NCI-H2196 treated with DMSO at 0.1 percent for 48 hours (cell line): ENCODE measurements around the gene PPP1R3G.

Experiments
- DNase-seq: peaks from one replicate; lab custom pipeline; 2025; ENCODE audit not compliant: unreplicated experiment; lab: John Stamatoyannopoulos, UW

Gene PPP1R3G

DNA sequence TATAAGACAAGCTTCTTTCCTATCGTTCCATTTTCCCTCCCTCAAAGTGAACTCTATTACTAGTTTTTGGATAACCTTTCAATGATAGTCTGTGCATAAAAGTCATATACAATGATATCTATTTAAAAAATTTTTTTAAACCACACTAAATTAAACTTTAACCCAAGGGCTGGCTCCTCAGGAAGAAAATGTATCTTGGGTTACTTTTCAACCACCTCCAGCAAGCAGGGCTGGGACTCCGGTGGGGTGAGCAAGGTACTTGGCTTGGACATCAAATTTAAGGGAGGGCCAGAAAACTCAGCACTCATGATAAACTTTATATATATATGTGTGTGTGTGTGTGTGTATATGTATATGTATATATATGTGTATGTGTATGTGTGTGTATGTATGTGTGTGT, 13.9 kb upstream of the PPP1R3G start:
- DNase-seq, result no peak

DNA sequence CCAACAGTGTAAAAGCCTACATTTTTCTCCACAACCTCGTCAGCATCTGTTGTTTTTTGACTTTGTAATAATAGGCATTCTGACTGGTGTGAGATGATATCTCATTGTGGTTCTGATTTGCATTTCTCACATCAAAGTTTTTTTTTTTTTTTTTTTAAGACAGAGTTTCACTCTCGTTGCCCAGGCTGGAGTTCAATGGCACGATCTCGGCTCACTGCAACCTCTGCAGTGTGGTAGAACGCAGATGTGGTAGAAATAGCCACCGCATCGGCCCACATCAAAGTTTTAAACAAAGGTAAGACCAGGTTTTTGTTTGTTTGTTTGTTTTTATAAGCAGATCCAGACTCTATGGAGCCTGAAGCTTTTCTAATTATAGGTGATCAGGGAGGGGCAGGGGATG, 12.7 kb upstream of the PPP1R3G start:
- no peak for DNase-seq

DNA sequence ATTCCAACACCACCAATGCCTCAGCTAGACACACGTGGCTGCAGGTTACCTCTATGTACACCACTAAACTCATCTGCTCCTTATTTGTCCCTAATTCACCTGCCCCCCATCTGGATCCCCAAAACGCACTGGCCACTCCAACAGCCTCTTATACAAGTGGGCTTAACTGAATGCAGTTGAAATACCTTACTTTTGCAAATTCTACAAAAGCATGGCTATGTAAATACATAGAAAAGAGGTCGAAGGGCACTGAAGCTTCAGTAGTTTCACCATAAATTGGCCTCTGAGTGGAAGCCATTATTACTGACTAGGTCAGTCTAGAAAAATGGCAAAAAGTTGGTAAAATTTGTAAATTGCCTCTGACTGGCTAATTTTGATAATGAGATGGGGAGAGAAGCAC, 11.1 kb upstream of the PPP1R3G start:
- no peak for DNase-seq

DNA sequence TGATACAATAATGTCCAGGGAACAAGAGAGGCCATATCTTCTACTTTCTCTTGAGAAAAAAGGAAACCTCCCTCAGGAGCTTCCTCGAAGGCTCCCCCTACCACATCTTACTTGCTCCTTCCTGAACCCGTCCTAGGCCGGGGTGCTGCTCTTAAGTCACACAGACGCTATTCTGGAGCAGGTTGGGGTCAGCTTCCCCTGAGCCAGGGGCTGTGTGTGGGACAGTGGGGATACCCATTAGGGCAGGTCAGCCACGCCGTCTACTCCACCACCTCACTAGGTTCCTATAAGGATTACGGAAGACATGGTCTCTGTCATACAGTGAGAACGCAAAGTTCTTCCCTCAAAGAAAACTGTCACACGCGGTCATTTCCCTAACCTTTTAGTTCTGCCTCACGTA, 8.2 kb upstream of the PPP1R3G start:
- DNase-seq, result no peak

DNA sequence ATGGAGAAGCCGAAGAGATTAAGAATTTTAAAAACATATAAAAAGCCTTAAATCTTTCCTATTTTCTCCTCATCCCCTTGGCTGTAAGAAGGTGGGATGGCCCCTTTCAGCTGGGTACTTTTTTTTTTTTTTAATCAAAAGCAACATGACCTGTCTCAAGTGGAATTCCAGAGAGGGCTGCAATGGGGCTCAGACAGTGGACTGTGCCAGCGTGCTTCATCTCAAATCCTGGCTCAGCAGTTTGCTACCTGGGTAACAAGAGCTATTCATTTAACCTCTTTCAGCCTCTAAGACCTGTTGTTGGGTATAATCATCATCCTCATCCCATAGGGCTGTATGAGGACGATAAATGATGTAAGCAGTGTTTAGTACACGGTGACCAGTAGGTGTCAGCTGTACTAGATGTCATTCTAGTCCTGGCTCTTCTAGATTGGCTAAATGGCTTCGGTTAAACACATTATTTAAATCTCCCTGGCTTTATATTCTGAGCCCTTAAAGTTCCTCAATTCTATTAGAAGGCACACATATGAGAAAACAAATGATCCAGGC, 6.9 kb upstream of the PPP1R3G start:
- no peak for DNase-seq

DNA sequence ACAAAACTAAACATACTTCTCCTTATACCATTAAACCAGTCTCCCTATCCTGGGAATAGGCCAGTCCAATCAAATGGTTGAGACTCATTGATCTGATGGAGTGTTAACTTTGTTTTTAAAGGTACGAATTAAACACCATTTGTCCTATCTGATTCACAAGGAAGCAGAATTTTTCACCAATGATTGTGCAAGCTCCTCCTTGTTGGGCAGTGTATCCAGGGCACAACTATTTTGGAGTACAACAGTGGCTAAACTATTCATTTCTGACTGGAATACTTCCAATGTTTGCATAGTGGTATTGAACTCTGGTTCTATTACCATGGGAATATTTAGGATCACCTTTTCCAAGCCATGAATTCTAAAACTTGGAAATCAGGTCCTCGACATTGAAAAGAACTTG, 5.4 kb upstream of the PPP1R3G start:
- no peak for DNase-seq

DNA sequence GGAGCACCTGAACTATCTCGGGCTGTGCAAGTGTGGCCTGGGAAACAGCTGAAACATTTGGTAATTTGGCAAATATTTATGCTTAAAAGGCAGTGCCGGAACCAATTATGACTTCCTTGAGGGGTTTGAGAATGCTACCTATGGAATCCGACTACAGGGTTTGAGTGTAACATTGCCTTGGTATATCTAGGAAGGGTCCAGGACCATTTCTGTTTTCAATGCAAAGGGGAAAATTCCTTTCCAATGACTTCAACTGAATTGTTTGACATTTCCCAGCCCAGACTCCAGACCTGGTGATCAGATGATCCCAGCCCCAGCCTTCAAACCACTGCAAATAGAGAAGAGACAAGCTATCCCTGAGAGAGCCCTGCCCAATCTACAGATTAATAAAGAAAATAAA, 4.6 kb upstream of the PPP1R3G start:
- DNase-seq, result no peak

DNA sequence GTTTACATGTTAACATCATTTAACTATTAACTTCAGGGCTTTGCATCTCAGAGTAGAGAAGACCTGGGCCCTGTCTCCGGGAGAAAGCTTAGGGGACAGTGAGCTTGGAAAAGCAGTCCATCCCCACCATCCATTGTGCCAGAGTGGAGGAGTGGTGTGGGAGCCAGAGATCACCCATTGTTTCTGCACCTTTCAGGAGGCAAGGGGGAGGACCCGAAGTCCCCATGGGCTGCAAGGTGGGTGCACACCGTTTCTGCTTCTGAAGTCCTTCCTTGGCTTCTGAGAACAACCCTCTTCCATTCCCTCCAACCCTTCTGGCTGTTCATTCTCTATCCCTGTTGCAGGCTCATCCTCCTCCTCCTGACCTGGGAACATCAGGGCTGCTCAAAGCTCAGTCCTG, 4.0 kb upstream of the PPP1R3G start:
- no peak for DNase-seq

DNA sequence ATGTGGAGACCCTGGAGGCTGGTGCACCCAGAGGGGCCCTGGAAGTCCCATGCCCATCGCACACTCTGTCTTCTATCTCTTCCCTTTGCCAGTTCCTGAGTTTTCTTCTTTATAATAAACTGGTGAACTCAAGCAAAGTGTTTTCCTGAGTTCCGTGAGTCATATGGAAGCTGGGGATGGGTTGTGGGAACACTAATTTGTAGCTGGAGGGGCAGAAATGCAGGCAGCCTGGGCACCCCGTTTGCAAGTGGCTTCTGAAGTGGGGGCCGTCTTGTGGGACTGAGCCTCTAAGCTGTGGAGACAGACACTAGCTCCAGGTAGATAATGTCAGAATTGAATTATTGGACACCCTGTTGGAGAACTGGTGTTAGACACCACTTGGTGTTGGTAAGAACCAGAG, 3.2 kb upstream of the PPP1R3G start:
- DNase-seq, result no peak

DNA sequence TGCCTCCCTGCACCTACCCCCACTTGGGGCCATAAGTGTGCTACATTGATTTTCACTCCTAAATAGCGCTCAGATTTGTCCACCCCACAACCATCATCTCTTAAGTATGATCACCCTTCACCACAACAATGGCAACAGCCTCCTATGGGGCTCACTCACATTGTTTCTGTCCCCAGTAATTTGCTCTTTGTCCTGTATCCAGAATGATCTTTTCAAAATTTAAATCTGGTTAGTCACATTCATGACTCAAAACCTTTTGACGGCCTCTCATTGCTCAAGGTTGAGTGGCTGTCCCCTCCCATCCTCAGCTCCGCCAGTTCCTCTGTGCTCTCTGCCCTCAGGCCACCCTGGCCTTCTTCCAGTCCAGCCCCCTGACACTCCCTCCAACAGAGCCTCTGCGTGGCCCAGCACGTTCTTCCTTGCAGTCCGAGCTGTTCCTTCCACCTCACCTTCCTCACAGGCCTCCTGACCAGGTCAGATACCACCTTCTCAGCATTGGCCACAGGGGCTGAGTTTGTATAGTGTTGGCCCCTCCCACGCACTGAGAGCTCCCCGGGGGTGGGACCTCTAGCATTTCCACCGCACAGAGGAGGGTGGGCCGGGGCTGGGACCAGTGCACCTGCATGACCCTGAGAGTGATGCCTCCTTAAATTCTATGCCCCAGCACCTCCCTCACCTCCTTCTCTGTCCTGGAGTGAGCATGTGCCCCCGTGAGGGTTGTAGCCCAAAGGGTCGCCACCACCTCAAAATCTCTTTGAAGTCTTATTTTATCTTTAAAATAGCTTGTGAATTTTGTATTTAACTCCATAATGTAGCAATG, 2.4 kb upstream of the PPP1R3G start:
- DNase-seq, result no peak

DNA sequence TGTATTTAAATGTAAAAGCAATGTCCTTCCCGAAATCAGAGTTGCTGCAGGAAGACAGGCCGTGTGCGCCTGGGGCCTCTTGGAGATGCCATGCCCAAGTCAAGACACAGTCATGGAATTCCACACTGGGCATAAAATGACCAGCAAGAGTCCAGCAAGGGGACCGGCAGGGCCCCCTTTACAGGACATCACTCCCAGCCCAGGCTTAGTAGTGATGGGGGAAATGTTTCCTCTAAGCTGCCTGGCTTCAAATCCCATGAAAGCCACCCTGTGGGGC, 1.9 kb upstream of the PPP1R3G start:
- DNase-seq, result no peak

DNA sequence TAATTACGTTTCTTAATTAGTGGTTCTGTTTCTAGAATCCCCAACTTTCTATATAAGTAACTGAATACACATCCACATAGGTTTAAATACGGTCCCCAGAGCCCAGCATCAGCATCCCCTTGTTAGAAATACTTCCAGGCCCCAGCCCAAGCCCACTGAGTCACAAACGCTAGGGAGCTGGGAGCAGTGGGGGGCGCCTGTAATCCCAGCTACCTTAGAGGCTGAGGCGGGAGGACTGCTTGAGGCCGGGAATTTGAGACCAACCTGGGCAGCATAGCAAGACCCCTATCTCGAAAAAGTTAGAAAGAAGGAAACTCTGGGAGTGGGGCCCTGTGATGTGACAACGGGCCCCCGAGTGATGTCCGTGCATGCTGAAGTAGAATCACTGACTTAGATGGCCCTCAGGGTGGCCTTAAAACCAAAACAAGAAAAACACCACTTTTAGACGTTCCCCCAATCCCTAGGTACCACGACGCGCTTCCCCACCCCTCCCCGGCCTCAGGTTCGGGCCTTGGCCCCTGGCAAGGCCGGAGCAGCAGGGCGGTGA, 1.3 kb upstream of the PPP1R3G start:
- DNase-seq, result no peak

DNA sequence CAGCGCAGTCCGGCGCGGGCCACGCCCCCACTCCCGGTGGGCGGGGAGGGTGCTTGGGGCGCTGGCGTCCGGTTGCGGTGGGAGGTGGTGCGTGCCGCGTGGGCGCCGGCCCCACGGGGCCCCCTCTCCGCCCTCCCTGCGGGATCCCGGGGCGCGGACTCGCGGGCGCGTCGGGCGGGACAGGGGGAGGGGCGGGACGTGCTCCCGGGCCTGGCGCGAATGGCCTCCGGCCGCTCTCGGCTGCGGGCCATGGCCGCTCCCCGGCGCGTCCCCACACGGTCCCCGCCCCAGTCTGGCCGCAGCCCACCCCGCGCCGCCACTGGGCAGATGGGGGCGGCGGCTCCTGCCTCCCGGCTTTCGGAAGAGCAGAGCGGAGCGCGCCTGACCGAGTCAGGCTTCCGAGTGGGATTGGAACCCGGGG, 771 bp upstream of the PPP1R3G start:
- no peak for DNase-seq

DNA sequence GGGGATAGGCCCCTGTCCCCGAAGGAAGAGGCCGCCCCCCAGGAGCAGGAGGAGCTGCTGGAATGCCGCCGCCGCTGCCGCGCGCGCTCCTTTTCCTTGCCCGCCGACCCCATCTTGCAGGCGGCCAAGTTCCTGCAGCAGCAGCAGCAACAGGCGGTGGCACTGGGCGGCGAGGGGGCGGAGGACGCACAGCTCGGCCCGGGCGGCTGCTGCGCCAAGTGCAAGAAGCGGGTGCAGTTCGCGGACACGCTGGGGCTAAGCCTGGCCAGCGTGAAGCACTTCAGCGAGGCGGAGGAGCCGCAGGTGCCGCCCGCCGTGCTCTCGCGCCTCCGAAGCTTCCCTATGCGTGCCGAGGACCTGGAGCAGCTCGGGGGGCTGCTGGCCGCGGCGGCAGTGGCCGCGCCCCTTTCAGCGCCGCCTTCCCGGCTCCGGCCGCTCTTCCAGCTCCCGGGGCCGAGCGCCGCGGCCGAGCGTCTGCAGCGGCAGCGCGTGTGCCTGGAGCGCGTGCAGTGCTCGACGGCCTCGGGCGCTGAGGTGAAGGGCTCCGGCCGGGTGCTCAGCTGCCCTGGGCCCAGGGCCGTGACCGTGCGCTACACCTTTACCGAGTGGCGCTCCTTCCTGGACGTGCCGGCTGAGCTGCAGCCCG, 630 bp downstream of the PPP1R3G start:
- DNase-seq, result no peak

DNA sequence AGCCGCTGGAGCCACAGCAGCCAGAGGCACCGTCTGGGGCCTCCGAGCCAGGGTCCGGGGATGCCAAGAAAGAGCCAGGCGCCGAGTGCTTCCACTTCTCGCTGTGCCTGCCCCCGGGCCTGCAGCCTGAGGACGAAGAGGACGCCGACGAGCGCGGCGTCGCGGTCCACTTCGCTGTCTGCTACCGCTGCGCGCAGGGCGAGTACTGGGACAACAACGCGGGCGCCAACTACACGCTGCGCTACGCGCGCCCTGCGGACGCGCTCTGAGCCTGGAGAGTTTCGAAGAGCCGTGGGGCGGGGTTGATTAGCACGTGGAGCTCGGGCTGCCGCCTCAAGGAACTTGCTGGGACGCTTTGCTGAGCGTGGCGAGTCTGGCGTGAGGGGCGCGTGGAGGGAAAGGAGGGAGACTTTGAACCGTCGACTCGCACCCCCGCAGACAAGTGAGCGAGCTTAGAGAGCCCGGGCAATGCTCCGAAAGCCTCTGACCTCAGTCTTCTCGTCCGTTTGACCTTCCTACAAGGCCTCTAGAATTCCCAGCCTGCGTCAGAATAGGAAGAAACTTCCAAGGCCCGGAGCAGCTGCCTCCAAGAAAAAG, 1.3 kb downstream of the PPP1R3G start:
- no peak for DNase-seq

DNA sequence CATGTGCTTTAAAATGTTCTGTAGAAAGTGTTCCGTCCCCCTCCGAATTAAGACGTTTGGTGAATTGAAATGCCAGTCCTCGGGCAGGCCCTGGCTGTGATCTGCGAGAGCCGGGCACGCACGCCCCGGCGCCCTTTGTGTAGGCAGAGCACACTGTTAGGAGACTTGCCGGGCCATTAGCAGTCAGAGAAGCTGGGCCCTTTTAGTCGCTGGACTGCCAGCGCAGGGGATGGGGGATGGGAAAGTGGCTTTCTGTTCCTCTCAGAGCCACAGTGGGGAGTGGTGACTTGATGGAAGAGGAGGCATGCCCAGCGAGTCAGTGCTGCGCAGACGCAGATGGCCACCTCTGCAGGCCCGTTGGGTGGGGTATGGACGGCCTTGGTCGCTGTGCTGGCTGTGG, 2.2 kb downstream of the PPP1R3G start:
- DNase-seq, result no peak

DNA sequence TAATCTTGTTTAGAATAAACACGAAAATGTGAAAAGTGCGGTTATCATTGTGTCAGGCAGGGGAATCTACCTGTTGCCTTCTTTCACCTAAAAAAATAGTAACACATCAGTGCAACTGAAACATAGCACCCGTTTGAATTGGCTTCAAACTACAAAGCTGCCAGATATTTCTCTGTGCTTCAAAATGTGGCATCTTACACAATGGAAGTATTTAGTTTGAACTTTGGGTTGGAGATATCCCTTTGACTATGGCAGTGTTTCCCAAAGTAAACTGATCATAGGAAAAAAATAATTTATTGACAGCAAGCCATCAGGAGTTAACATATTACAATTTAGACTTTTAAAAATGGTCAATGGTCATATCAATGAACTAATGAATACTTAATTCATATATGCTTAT, 3.6 kb downstream of the PPP1R3G start:
- no peak for DNase-seq

DNA sequence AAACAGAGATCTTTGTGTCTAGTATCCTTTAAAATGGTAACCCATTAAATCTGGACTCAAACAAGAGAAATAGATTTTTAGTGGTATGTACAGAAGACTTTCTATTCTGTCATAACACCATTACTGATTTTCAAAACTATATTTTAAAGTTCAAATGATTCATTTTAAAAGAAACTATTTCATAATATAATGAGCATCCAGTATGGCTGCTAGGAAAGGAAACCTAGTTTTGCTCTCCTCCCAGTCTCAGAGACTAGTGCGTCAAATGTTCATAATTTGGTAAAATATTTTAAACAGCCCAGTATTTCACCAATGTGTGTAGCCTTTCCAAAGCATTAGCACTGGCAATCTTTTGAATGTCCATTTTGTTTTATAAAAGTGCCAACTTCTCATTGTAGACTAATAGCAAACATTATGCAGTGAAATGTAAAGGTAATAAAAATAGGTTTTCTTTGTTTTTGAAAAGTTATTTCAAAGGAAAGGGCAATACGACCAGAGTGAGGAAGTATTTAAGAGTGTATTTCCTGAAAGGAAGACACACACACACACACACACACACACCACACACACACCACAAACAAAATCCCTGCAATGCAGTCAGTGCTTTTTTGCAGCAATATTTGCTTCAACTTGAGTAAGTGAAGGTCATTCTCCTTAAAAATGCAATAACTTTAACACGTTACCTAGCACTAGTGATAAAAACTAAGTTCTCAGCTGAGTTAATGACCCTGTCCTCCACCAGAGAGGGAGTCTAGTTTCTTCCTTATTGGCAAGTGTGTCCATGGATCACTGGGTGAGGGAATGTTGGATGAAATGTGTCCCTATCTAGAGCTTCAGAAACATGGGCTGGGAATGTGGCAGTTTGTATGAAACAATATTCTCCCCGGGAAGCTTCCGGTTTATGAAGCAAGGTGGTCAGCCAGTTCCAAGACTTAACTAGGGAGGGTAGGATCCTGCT, 4.6 kb downstream of the PPP1R3G start:
- DNase-seq, result no peak

DNA sequence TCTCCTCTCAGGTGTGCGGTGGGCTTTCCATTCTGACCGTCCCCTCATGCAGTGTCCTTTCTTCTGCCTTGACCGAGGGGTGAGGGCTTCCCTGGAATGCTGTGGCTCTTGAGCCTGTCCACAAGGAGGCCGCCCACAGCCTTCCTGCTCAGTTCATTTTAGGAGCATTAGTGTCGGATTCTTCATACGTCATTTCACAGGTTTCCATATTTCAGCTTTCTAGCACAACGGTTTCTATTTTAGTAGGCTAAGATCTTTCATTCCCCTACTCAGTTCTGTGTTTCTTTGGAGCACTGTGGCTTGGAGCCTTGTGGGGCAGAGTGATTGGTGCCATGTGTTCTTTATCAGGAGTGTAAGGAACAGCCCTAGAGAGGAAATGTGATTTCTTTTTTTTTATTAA, 5.5 kb downstream of the PPP1R3G start:
- no peak for DNase-seq

DNA sequence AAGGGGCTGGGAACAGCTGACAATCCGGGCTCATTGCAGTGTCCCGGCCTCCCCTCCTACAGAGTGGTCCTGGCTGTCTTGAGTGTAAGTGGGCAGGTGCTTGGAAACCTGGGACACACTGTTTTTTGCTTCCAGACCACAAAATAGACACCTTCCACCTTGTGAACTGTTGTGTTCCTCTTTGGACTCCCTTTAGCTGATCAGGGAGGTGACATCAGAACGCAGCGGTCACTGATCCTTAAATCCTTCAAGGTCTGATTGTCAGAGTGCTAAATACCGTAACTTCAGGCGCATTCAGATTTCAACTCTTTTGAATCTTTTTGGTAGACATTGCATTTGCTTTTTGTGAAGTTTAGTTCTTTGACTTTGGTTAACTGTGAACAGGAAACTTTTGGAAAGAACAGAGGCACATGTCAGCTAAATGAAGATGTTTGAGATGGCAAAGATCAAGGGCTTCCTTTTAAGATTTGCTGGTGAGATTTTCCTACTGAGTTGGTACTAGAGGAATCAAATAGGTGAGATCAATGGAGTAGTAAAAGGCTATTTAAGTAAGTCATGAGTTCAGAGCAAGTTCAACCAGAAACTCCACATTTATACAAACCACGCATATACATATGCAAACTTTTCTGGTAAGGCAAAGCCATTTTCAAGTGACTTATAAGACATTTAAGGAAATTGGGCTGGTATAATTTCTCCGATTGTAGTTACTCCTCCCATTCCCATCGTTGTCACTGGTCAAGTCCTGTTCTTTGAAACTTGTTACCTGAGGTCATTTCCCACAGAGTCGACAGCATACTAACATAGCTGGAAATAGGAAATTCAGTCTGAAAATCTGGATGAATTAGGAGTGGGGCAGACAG, 6.3 kb downstream of the PPP1R3G start:
- DNase-seq, result no peak
